Ramos (cell line): Measurements from ENCODE around the gene PCDHGB6.
"Not testable (repeated sequence)": the region's sequence is repeated elsewhere in the genome, so short reads cannot be mapped to it uniquely, and the experiment has no call there.

Experiments used
- in situ Hi-C: fragments of 300-500 bp; cut with MboI; formaldehyde crosslinking; loops from one replicate; pipeline ENCODE4 v1.14.3; 2022; ENCODE audit warnings: low sequenced_read_pairs; ENCODE audit not compliant: unreplicated experiment

The PCDHGB6 gene

DNA sequence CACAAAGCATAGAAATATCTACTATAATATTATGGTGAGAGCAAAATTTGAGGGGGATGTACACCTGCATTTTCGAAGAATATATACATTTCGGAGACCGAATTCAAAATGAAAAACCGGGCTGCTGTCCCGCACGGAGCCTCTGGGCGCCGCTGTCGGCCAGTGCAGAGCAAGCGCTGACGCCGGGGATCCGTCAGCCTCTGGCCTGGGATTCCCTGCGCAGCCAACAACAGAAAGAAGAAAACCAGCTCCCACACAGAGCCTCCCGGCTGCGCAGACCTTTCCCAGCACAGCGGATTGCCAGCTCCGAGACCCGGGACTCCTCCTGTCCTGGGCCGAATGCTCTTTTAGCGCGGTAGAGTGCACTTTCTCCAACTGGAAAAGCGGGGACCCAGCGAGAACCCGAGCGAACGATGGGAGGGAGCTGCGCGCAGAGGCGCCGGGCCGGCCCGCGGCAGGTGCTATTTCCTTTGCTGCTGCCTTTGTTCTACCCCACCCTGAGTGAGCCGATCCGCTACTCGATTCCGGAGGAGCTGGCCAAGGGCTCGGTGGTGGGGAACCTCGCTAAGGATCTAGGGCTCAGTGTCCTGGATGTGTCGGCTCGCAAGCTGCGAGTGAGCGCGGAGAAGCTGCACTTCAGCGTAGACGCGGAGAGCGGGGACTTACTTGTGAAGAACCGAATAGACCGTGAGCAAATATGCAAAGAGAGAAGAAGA, at the start of gene PCDHGB6:
Gene PCDHGB6 (plus strand): TSS at position 232 of the 716 bp plus-strand sequence. CDS start 182 bp downstream, at position 414.
- in situ Hi-C loops = not testable (repeated sequence)

DNA sequence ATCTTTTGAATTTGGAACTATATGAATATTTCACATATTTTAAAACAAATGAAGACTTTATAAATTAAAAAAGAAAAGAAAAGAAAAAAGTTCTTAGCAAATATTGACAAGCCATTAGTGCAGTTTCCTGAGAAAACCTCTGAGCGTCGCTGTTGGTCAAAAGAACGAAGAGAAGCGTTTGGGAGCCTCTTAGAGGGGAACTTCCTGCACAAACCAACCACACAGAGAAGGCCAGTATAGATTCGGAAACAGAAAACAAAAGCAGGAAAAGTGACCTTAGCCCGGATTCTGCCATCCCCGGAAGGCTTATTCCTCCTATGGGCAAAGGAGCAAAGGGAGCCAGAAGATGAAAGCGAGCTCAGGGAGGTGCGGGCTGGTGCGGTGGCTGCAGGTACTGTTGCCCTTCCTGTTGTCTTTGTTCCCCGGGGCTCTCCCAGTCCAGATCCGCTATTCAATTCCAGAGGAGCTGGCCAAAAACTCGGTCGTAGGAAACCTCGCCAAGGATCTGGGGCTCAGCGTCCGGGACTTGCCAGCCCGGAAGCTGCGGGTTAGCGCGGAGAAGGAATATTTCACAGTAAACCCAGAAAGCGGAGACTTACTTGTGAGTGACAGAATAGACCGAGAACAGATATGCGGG, 47.9 kb upstream of the PCDHGB6 start, which contains the start of gene PCDHGB2:
Gene PCDHGB2 (plus strand): TSS at position 205 of the 637 bp plus-strand sequence. CDS start 142 bp downstream, at position 347.
- in situ Hi-C loops = no loop called here

DNA sequence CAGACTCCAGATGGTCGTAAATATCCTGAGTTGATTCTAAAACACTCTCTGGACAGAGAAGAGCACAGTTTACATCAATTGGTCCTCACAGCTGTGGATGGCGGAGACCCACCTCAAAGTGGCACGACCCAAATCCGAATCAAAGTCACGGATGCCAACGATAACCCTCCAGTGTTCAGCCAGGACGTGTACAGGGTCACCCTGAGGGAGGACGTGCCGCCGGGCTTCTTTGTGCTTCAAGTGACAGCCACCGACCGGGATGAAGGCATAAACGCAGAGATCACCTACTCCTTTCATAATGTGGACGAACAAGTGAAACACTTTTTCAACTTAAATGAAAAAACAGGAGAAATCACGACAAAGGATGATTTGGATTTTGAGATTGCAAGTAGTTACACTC, 47.1 kb upstream of the PCDHGB6 start:
- in situ Hi-C loops = no loop called here

DNA sequence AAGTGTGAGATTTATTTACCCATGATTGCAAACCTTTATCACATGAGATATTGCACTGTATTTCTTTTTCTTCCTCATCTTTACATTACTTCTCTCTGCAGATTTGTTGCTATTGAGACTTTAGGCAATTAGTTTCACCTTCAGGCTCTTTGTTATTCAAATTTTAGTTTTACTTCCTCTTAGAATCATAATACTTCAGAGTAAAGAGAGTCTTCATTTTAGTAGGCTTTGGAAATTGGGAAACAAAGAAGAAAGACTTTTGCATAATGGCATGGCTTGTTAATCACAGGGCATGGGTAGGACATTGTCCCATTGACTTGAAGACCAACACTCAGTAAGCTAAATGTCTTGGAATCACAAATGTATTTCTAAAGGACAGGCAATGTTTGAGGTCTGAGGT, 45.1 kb upstream of the PCDHGB6 start:
- in situ Hi-C loops = no loop called here

DNA sequence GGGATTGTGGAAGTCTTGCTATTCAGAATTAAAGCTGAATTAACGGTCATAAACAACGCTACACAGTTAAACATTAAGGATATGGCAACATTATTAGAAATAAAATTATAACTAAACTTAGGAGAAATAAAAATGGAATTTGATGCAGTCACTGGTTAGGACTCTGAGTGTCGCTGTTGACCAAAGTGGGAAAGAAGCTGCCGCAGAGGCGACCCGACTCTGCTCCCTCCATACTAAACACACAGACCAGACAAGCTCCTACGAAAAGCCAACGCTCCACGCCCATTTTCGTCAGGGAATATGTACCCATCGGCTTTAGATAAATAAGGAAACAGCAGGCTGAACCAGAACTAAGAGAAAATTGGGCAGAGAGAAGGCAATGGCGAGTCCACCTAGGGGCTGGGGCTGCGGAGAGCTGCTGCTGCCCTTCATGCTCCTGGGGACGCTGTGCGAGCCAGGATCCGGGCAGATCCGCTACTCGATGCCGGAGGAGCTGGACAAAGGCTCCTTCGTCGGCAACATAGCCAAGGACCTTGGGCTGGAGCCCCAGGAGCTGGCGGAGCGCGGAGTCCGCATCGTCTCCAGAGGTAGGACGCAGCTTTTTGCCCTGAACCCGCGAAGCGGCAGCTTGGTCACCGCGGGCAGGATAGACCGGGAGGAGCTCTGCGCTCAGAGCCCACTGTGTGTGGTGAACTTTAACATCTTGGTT, 43.7 kb upstream of the PCDHGB6 start, which contains the start of gene PCDHGA5:
Gene PCDHGA5 (plus strand): TSS at position 211 of the 709 bp plus-strand sequence. CDS start 169 bp downstream, at position 380.
- in situ Hi-C loops = no loop called here

DNA sequence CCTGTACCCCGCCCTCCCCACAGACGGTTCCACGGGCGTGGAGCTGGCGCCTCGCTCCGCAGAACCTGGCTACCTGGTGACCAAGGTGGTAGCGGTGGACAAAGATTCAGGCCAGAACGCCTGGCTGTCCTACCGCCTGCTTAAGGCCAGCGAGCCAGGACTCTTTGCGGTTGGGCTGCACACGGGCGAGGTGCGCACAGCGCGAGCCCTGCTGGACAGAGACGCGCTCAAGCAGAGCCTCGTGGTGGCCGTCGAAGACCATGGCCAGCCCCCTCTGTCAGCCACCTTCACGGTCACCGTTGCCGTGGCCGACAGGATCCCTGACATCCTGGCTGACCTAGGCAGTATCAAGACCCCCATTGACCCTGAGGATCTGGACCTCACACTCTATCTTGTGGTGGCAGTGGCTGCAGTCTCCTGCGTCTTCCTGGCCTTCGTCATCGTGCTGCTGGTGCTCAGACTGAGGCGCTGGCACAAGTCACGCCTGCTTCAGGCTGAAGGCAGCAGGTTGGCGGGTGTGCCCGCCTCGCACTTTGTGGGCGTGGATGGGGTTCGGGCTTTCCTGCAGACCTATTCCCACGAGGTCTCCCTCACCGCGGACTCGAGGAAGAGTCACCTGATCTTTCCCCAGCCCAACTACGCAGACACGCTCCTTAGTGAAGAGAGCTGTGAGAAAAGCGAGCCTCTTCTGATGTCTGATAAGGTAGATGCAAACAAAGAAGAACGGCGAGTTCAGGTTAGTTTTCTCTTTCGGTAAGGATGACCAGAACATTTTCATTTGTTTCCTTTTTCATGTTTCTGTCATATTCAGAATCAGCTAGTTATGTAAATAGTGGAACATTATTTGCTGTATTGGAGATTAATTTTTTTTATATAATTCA, 41.6 kb upstream of the PCDHGB6 start:
- in situ Hi-C loops = no loop called here

DNA sequence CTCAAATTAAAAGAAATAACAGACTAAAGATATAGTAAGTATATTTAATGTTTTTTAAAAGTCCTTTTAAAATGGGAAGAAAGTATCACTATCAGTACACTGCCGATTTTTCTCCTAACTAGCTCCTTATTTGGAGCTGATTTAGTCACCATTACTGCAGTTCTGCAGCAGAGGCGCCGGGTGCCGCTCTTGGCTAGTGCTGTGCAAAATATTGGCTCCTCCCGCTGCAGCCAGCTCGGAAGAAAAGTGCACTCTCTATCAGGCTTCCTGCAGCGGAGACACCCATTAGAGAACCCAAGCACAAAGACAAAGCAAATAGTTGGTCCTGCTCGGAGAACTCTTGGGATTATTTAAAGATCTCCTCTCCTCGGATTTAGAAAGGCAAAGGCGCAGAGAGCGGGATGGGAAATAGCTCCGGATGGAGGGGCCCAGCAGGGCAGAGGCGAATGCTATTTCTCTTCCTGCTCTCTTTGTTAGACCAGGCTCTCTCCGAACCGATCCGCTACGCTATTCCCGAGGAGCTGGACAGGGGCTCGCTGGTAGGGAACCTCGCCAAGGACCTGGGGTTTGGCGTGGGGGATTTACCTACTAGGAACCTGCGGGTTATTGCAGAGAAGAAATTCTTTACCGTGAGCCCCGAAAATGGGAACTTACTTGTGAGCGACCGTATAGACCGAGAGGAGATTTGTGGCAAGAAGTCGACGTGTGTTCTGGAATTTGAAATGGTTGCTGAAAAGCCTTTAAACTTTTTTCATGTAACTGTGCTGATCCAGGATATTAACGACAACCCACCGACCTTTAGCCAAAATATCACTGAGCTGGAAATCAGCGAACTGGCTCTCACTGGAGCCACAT, 37.6 kb upstream of the PCDHGB6 start, which contains the start of gene PCDHGB3:
Gene PCDHGB3 (plus strand): TSS at position 249 of the 855 bp plus-strand sequence. CDS start 153 bp downstream, at position 402.
- in situ Hi-C loops = no loop called here

DNA sequence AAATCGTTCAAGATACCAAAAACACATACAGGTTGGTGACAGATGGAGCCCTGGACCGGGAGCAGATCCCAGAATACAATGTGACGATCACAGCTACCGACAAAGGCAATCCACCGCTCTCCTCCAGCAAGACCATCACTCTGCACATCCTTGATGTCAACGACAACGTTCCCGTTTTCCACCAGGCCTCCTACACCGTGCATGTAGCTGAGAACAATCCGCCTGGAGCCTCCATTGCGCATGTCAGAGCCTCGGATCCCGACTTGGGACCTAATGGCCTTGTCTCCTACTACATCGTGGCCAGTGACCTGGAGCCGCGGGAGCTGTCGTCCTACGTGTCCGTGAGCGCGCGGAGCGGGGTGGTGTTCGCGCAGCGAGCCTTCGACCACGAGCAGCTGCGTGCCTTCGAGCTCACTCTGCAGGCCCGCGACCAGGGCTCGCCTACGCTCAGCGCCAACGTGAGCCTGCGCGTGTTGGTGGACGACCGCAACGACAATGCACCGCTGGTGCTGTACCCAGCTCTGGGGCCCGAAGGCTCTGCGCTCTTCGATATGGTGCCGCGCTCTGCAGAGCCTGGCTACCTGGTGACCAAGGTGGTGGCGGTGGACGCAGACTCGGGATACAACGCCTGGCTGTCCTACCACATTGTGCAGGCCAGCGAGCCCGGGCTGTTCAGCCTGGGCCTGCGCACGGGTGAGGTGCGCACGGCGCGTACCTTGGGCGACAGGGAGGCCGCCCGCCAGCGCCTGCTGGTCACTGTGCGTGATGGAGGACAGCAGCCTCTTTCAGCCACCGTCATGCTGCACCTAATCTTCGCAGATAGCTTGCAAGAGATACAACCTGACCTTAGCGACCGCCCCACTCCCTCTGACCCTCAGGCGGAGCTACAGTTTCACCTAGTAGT, 36.0 kb upstream of the PCDHGB6 start:
- in situ Hi-C loops = no loop called here

DNA sequence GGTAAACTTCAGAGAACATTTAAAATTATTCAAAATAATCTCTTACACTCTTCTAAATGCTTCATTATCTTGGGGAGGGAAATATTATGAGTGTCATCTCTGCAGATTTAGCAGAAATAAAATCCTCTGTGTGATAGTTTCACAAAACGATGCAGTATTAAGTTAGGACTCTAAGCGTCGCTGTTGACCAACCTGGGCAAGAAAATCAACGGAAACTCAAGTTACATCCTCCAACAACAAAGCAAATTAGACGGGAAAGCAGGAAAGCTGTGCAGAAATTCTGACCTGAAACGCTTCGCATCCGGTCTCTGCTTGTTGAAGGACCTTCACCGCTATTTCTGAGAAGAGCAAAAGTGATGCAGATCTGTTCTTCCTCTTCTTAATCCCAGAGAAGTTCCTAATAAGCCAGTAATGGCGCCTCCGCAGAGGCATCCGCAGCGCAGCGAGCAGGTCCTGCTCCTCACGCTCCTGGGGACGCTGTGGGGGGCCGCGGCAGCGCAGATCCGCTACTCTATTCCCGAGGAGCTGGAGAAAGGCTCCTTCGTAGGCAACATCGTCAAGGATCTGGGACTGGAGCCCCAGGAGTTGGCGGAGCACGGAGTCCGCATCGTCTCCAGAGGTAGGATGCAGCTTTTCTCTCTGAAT, 34.0 kb upstream of the PCDHGB6 start, which contains the start of gene PCDHGA6:
Gene PCDHGA6 (plus strand): TSS at position 219 of the 645 bp plus-strand sequence. CDS start 193 bp downstream, at position 412.
- in situ Hi-C loops = no loop called here

DNA sequence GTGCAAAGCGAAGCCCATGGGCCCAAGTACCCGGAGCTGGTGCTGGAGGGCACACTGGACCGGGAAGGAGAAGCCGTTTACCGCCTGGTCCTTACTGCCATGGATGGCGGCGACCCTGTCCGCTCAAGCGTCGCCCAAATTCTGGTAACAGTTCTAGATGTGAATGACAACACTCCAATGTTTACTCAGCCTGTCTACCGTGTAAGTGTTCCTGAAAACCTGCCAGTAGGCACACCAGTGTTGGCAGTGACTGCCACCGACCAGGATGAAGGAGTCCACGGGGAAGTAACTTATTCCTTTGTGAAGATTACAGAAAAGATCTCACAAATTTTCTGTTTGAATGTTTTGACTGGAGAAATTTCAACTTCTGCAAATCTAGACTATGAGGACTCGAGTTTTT, 33.2 kb upstream of the PCDHGB6 start:
- in situ Hi-C loops = no loop called here

DNA sequence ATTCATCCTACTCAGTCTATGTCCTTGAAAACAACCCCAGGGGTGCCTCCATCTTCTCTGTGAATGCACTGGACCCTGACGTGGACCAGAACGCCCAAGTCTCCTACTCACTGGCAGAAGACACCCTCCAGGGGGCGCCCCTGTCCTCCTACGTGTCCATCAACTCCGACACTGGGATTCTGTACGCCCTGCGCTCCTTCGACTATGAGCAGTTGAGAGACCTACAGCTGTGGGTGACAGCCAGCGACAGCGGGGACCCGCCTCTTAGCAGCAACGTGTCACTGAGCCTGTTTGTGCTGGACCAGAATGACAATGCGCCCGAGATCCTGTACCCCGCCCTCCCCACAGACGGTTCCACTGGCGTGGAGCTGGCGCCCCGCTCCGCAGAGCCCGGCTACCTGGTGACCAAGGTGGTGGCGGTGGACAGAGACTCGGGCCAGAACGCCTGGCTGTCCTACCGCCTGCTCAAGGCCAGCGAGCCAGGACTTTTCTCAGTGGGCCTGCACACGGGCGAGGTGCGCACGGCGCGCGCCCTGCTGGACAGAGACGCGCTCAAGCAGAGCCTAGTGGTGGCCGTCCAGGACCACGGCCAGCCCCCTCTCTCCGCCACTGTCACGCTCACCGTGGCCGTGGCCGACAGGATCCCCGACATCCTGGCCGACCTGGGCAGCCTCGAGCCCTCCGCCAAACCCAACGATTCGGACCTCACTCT, 32.2 kb upstream of the PCDHGB6 start:
- in situ Hi-C loops = not testable (repeated sequence)

DNA sequence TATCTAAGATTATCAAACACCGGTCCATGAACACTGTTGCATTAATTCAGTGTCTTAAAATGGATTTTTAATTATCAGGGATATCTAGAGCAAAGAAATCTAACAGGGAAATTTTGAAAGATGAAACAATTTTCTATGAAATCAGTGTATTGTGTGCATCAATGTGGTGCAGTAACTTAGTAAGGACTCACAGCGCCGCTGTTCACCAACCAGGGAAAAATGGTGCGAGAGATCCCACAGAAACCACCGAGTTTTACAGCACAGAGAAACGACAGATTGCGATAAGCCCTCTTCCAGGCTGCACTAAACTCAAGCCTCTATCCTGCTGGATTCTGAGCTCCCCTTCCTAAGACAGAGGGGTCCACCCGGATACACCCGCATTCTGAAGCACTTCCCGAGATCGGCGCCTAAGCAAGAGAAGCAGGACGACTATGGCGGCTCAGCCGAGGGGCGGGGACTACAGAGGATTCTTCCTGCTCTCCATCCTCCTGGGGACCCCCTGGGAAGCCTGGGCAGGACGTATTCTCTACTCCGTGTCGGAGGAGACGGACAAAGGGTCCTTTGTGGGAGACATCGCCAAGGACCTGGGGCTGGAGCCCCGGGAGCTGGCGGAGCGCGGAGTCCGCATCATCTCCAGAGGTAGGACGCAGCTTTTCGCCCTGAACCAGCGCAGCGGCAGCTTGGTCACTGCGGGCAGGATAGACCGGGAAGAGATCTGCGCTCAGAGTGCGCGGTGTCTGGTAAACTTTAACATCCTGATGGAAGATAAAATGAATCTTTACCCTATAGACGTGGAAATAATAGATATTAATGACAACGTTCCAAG, 25.1 kb upstream of the PCDHGB6 start, which contains the start of gene PCDHGA7:
Gene PCDHGA7 (plus strand): TSS at position 274 of the 826 bp plus-strand sequence. CDS start 158 bp downstream, at position 432.
- in situ Hi-C loops = no loop called here

DNA sequence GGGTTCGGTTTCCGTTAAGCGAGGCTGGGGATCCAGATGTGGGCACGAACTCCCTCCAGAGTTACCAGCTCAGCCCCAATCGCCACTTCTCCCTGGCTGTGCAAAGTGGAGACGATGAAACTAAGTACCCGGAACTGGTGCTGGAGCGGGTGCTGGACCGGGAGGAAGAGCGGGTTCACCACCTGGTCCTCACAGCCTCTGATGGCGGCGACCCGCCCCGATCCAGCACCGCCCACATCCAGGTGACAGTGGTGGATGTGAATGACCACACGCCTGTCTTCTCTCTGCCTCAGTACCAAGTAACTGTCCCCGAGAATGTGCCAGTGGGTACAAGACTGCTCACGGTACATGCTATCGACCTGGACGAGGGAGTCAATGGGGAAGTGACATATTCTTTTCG, 24.5 kb upstream of the PCDHGB6 start:
- in situ Hi-C loops = no loop called here

DNA sequence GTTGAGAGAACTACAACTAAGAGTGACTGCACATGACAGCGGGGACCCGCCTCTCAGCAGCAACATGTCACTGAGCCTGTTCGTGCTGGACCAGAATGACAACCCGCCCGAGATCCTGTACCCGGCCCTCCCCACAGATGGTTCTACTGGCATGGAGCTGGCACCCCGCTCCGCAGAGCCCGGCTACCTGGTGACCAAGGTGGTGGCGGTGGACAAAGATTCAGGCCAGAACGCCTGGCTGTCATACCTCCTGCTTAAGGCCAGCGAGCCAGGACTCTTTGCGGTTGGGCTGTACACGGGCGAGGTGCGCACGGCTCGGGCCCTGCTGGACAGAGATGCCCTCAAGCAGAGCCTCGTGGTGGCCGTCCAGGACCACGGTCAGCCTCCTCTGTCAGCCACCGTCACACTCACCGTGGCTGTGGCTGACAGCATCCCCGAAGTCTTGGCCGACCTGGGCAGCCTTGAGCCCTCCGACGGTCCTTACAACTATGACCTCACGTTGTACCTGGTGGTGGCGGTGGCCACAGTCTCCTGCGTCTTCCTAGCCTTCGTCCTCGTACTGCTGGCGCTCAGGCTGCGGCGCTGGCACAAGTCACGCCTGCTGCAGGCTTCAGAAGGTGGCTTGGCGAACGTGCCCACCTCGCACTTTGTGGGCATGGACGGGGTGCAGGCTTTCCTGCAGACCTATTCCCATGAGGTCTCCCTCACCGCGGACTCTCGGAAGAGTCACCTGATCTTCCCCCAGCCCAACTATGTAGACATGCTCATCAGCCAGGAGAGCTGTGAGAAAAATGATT, 23.2 kb upstream of the PCDHGB6 start:
- in situ Hi-C loops = no loop called here
